Measurements from ENCODE around the gene CFAP61. TPM values are rescaled to one million over a fixed set of nuclear protein-coding genes. Genes with fewer than 3 reads are reported as not detected.

The CFAP61 gene
- total and polyA plus RNA-seq, 9 of the 15 experiments (the other 6 are each of a cell fraction or from before 2014, with no cell fraction given) = 0.11 TPM; not detected in 8

DNA sequence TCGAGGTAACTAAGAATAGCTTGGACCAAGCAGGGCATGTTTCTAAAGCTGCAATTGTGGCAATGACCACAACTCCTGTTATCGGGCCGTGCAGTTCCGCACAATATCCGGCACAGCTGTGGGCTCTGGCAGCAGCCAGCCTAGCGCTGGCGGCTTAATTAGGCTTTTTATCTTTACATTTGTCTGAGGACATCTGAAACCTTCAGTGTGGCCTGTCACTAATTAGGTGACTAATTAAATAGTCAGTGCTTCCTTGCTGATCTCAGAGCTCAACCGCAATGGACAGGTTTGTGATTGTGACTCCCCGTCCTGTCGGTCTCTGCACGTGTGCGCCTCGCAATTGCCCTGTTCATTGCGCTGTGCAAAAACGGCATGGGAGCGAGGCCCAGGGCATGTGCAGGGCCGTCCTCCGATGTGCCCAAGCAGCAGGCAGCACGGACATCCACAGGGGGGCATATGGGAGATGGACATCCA lies 180.7 kb downstream of the CFAP61 start (continued):
- no peak for TF ChIP-seq XRCC5 (IDR thresholded peaks at IDR 0.05; ENCODE audit: low read depth, low read length)
- TF ChIP-seq DMBX1 (CRISPR knock-in tag; IDR thresholded peaks at IDR 0.05; ENCODE audit: borderline replicate concordance) = 0 out of 2 replicates have a peak, but pooled peaks have one; percentile 25
- no peak for TF ChIP-seq SMAD2 (IDR thresholded peaks at IDR 0.05; ENCODE audit: low read depth, low read length)
- TF ChIP-seq ZKSCAN8 (CRISPR knock-in tag; IDR thresholded peaks at IDR 0.05) = 0 out of 2 replicates have a peak, but pooled peaks have one; percentile 30
- peak; percentile 89 for TF ChIP-seq CBFA2T3 (IDR thresholded peaks at IDR 0.05)

DNA sequence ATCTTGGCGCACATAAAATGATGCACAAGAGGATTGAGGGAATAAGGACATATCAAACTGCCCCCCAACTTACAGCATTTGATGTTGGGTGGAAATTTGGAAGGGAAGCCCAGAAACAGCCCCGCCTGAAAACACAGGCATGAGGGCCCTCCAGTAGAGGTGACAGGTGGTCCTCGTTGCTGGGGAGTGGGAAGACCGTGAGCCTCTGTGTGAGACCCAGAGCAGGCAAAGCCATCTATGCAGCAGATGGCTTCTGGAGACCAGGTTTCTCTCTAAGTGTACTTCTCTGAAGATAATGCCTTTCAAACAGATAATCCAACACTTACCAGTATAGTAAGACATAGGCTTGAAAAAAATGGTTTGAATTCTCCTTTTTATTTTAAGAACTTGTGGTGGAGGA lies 183.3 kb downstream of the CFAP61 start:
- no peak for FAIRE-seq
- H3K27me3 ChIP-seq (ENCODE audit: control insufficient read depth in 2 of 2, insufficient read depth in 2 of 2, low read length in 2 of 2) = peaks cover 0 to 13% of the 10 kb centered on the region in 2 experiments; a peak in 3 of 5 replicates
- TF ChIP-seq NR1H2 (CRISPR knock-in tag; IDR thresholded peaks at IDR 0.05) (no peak), EP300 (IDR thresholded peaks at IDR 0.05; ENCODE audit: low read length) (no peak), SLC30A9 (CRISPR knock-in tag; IDR thresholded peaks at IDR 0.05) (no peak), GABPB2 (CRISPR knock-in tag; conservative IDR thresholded peaks at IDR 0.05) (no peak), GABPA (tag; conservative IDR thresholded peaks at IDR 0.05; ENCODE audit: low read depth) (no peak), SRSF7 (optimal IDR thresholded peaks at IDR 0.05; ENCODE audit: low read depth, low read length) (no peak), ZFX (CRISPR knock-in tag; IDR thresholded peaks at IDR 0.05) (no peak), HMG20B (CRISPR knock-in tag; IDR thresholded peaks at IDR 0.05) (no peak), CBFB (CRISPR knock-in tag; IDR thresholded peaks at IDR 0.05) (no peak), ZNF668 (CRISPR knock-in tag; IDR thresholded peaks at IDR 0.05) (no peak)
- TF ChIP-seq, protein P1, sequence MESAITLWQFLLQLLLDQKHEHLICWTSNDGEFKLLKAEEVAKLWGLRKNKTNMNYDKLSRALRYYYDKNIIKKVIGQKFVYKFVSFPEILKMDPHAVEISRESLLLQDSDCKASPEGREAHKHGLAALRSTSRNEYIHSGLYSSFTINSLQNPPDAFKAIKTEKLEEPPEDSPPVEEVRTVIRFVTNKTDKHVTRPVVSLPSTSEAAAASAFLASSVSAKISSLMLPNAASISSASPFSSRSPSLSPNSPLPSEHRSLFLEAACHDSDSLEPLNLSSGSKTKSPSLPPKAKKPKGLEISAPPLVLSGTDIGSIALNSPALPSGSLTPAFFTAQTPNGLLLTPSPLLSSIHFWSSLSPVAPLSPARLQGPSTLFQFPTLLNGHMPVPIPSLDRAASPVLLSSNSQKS (CRISPR knock-in tag; IDR thresholded peaks at IDR 0.05) = no peak
- TF ChIP-seq, protein P2, sequence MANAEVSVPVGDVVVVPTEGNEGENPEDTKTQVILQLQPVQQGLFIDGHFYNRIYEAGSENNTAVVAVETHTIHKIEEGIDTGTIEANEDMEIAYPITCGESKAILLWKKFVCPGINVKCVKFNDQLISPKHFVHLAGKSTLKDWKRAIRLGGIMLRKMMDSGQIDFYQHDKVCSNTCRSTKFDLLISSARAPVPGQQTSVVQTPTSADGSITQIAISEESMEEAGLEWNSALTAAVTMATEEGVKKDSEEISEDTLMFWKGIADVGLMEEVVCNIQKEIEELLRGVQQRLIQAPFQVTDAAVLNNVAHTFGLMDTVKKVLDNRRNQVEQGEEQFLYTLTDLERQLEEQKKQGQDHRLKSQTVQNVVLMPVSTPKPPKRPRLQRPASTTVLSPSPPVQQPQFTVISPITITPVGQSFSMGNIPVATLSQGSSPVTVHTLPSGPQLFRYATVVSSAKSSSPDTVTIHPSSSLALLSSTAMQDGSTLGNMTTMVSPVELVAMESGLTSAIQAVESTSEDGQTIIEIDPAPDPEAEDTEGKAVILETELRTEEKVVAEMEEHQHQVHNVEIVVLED (CRISPR knock-in tag; IDR thresholded peaks at IDR 0.05) = no peak

More for the DNA sequence above, 183.3 kb downstream of the CFAP61 start:
- no peak overlapping the region for H3K4me3 ChIP-seq
- H3K4me2 ChIP-seq (ENCODE audit: insufficient read depth, low read length) = no peak overlapping the region
- no peak overlapping the region for H3K9ac ChIP-seq (ENCODE audit: insufficient read depth in 1 of 2, low read depth in 2 of 2, low read length in 2 of 2)
- BruUV-seq (replicated peaks) = no TSS peak
- CTCF ChIA-PET (ENCODE audit: low intra/inter-chr PET ratio) = no interaction called here
- H3K9me1 ChIP-seq (ENCODE audit: control insufficient read depth, insufficient read depth, low read length) = no peaks in the 10 kb centered on the region
- DNase-seq (ENCODE audit: extremely low read depth in 1 of 4, low spot score in 3 of 4) (no peak), ATAC-seq (no peak)
- intact Hi-C loops (cut with micrococcal nuclease) (no loop called here), in situ Hi-C loops (cut with MboI) (no loop called here)
- H3K36me3 ChIP-seq (ENCODE audit: control insufficient read depth, insufficient read depth, low read length) = no peaks in the 10 kb centered on the region
- no peak overlapping the region for H2AFZ ChIP-seq (ENCODE audit: low read depth, low read length)
- no peaks in the 10 kb centered on the region for H3K9me3 ChIP-seq (replicated peaks; ENCODE audit: control insufficient read depth, insufficient read depth, low read depth, low read length)
- no peaks in the 10 kb centered on the region for H4K20me1 ChIP-seq (replicated peaks; ENCODE audit: control insufficient read depth, insufficient read depth, low read length)
- 0% methylated on average over 4 of the region's 4 CpGs for WGBS (ENCODE audit: insufficient coverage, low coverage, missing lambda C conversion rate)
- no peak overlapping the region for H3K27ac ChIP-seq (ENCODE audit: extremely low read depth, low read depth, low read length)
- POLR2A ChIA-PET = no interaction called here
- H3K79me2 ChIP-seq (ENCODE audit: control insufficient read depth, insufficient read depth, low read length) = no peaks in the 10 kb centered on the region
- peaks cover 0 to 5% of the 10 kb centered on the region in 2 experiments; a peak in 2 of 5 replicates for H3K4me1 ChIP-seq (replicated peaks in 1 of 2; ENCODE audit: control insufficient read depth in 2 of 2, insufficient read depth in 2 of 2, low read length in 2 of 2)
